Endometrial microvascular endothelial cells (primary cell): ENCODE measurements around the gene NOM1. TPM values are rescaled to one million over a fixed set of nuclear protein-coding genes. Genes with fewer than 3 reads are reported as not detected.

ENCODE experiments used
- in situ Hi-C: cut with HindIII; loops from 2 replicates; pipeline ENCODE4 v1.10.0; 2017; ENCODE audit warnings: low sequenced_read_pairs, low pct_unique_long_range_greater_than_20kb; ENCODE audit errors: inconsistent ontology term
- total RNA-seq: library from RNA; depleted of rRNA; stranded (reverse); fragments of >200 nt; gene quantifications from one replicate; pipeline ENCODE4 v1.2.3, GENCODE V29; 2015; ENCODE audit errors: inconsistent ontology term

NOM1 gene
- total RNA-seq, 1 donor from 2014 or later = 7.2 TPM

DNA sequence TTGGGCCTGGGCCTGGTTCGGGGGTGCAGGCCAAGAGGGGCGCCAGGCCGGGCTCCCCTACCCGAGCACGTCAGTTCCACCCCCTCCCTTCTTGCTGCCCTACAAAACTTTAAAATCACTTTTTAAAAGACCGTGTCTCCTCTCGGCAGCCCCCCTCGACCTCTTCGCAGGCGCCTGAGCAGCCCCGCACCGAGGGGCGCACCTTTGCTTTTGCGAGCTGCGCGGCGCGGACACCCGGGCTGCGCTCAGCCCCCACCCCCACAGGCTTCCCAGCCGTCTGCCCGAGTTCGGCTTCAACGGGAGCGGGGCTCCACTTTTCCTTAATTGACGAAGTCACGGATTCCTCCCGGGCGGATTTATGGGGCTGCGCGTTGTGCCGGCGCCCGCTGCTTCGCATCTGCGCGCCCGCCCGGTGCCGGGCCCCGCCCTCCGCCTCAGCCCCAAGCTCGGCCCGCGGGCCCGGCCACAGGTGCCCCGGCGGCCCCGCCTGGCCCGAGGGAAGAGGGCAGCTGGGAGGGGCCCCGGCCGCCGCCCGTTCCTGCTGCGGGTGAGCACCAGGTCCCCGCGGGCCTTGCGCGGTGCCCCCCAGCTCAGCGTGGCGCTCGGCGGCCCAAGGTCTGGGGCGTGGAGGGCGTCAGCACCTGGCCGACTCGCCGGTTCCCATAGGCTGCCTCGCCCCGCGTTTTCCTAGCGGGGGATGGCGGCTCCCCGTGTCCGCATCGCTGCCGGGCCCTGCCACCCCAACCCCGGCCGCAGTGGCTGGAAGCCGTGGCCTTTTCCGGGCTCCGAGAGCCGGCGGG lies 71.8 kb downstream of the NOM1 start:
- in situ Hi-C loops = no loop called here

GRCh38 chr7:157021871-157022680 lies 72.6 kb downstream of the NOM1 start:
- in situ Hi-C loops = no loop called here

Other genes with a start within 250 kb of the NOM1 start
- 88.1 TPM for gene LMBR1, start 56.5 kb upstream of the NOM1 start, total RNA-seq
- gene MNX1, start 61.0 kb downstream of the NOM1 start, total RNA-seq = not detected
- 90.5 TPM for gene UBE3C, start 189.2 kb downstream of the NOM1 start, total RNA-seq